Activated T-cell treated with anti-CD3 and anti-CD28 coated beads for 1 hour (primary cell): ENCODE results near the gene OR51M1.
"Not testable (repeated sequence)": the region's sequence is repeated elsewhere in the genome, so short reads cannot be mapped to it uniquely, and the experiment has no call there.

Source experiments
- DNase-seq: peaks from one replicate; pipeline ENCODE4 v3.0.0-alpha.2; 2020; ENCODE audit warnings: low read depth

Gene OR51M1, protein sequence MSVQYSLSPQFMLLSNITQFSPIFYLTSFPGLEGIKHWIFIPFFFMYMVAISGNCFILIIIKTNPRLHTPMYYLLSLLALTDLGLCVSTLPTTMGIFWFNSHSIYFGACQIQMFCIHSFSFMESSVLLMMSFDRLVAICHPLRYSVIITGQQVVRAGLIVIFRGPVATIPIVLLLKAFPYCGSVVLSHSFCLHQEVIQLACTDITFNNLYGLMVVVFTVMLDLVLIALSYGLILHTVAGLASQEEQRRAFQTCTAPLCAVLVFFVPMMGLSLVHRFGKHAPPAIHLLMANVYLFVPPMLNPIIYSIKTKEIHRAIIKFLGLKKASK

GRCh38 chr11:5383576-5383975 lies at the start of gene OR51M1:
Gene OR51M1, plus strand, starts transcription at chr11:5383812. Its CDS starts 5,587 bp downstream, at chr11:5389399.
- DNase-seq, result no peak

- no peak for DNase-seq
These were observed 48.4 kb upstream of the OR51M1 start for GRCh38 chr11:5335170-5335569.

- DNase-seq, result no peak
These were observed 47.3 kb upstream of the OR51M1 start for GRCh38 chr11:5336331-5336730.

- DNase-seq, result not testable (repeated sequence)
These were observed 46.4 kb upstream of the OR51M1 start for GRCh38 chr11:5337253-5337652.

- DNase-seq, result no peak
These were observed 43.8 kb upstream of the OR51M1 start for GRCh38 chr11:5339771-5340322.

- no peak for DNase-seq
These were observed 39.9 kb upstream of the OR51M1 start, which contains the start of gene OR51B5 for GRCh38 chr11:5343474-5344335. Gene OR51B5, minus strand, starts transcription at chr11:5343524. Its CDS starts 0 bp downstream, at chr11:5343524.

- DNase-seq, result no peak
These were observed 37.8 kb upstream of the OR51M1 start for GRCh38 chr11:5345831-5346230.

DNA sequence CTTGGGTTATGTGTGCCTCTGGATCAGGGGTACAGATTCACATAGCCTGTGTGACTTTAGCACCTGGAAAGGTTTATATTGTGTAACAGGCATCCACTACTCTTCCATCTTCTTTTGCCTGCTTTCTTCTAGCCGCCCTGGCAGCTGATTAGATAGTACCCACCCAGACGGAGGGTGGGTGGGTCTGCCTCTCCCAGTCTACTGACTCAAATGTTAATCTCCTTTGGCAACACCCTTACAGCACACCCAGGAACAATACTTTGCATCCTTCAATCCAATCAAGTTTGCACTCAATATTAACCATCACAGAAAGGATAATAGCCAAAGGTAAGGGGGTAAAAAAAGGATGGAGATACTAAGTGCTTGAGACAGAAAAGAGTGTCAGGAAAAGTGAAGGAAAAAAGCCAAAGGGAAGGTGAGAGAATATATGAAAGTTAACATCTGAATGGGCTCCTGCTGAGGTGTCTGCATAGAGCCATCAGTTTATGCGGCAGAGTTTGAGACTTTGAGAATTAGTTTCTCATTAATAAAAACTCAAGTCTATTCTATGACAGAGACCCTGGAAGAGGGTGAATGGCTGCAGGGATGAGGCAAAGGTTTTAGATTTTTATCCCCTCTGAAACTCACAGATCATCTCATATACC lies 34.9 kb upstream of the OR51M1 start:
- no peak for DNase-seq

DNA sequence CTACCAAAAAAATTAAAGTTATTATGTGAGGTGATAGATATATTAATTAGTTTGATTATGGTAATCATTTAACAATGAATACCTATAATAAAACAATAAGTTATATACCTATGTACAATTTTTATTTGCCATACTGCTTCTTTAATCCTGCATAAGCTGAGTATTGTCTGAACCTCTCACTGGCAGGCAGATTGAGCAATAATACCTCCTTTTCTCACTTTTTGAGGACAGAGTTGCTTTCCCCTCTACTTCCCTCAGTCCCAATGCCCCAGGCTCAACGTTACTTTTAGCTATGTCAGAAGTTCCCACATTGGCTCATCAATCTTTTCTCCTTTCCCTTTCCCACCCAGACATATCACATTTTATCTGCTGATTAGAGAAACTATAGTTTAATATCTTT lies 34.1 kb upstream of the OR51M1 start:
- DNase-seq, result no peak

DNA sequence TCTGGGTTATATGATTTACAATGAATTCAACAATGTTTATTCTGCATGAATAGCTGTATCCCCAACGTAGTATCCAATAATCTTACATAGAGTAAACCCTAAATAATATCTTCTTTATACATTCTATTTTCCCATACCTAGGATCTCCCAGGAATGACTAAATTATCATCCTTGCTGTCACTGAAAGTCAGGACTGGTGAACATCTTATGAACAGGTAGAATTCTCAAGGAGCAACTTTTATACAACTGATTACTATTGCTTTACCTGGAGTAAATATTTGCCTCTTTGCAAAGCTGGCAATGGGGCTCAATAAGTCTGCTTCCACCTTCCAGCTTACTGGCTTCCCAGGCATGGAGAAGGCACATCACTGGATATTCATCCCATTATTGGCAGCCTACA lies 32.4 kb upstream of the OR51M1 start, which contains the start of gene OR51B6:
Gene OR51B6, plus strand, starts transcription at position 301 of the 400 bp plus-strand sequence. Its CDS starts 0 bp downstream, at position 301.
- no peak for DNase-seq

DNA sequence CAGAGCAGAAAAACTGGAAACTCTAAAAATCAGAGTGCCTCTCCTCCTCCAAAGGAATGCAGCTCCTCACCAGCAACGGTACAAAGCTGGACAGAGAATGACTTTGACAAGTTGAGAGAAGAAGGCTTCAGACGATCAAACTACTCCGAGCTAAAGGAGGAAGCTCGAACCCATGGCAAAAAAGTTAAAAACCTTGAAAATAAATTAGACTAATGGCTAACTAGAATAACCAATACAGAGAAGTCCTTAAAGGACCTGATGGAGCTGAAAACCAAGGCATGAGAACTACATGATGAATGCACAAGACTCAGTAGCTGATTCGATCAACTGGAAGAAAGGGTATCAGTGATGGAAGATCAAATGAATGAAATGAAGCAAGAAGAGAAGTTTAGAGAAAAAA lies 27.6 kb upstream of the OR51M1 start:
- DNase-seq, result not testable (repeated sequence)

- DNase-seq, result no peak
These were observed 21.5 kb upstream of the OR51M1 start for GRCh38 chr11:5362017-5362625.

- DNase-seq, result no peak
These were observed 19.9 kb upstream of the OR51M1 start for GRCh38 chr11:5363679-5364078.

DNA sequence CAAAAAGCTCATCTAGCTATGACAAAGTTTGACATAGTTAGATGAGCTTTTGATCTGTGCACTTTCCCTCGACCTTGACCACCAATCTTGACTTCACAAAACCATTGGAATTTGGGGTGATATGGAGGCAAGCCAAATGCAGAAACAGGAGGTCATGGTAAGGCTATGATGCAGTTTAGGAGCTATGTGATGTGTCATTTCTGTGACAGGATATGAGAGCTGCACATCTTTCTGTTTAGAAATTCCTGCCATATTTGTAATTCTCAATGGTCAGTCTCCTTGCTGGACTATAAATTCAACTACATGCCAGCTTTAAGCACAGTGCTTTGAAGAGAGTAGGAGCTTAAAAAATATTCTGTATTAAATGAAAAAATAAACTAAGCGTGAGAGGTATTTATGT lies 19.4 kb upstream of the OR51M1 start:
- DNase-seq, result no peak

DNA sequence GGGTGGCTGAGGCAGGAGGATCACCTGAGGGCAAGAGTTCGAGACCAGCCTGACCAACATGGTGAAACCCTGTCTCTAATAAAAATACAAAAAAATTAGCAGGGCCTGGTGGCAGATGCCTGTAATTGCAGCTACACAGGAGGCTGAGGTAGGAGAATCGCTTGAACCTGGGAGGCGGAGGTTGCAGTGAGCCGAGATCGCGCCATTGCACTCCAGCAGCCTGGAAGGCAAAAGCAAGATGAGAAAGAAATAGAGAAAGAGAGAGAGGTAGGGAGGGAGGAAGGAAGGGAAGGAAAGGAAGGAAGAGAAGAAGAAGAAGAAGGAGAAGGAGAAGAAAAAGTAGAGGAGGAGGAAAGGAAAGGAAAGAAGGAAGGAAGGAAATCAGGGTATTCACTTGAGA lies 17.2 kb upstream of the OR51M1 start:
- DNase-seq, result not testable (repeated sequence)

DNA sequence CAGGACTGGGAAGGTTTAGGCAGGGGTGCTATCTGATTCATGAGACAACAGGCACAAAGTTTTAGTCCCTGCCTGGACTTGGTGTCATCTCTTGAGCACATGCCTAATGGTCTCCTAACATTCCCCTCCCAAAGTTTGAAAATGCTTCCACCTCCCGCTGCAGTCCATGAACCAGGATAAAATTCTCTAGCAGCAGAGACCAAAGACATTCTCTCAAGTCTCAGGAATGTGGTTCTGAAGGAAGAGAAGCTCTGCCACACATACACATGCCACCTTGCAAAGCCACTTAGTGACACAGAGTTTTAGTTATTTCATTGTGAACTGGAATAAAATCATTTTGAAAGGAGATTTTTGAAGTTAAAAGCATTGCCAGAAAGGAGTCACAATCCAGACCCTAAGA lies 16.8 kb upstream of the OR51M1 start:
- DNase-seq, result no peak

GRCh38 chr11:5367448-5368074 lies 16.1 kb upstream of the OR51M1 start:
- no peak for DNase-seq

- DNase-seq, result no peak
These were observed 15.0 kb upstream of the OR51M1 start for GRCh38 chr11:5368502-5369043.

GRCh38 chr11:5369789-5370188 lies 13.8 kb upstream of the OR51M1 start:
- DNase-seq, result no peak

DNA sequence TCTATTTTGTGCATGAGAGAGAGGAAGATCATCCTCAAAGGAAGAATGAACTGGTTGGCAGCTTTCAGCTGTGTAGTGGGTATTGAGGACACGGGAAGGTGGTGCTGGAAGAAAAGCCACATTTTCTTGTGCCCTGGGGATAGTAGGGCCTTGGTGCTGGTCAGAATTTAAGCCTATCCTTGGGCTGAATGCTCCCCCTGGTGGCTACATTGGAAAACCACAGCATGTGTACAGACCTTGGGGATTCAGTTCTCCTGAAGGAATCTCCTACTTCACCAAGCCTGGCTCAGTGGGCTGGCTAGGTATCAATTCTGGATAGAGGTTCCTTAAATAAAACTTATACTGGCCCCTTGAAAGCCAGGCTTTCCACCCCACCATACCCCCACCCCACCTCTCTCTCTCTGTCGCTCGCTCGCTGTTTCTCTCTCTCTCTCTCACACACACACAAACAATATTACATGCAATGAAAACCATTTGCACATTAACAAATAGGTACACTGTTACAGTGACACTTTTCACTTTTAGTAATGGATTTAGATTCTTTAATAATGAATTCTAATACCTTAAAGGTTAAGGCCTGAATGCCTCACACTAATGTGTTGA lies 2.8 kb upstream of the OR51M1 start:
- DNase-seq, result no peak

- no peak for DNase-seq
These were observed 723 bp downstream of the OR51M1 start for GRCh38 chr11:5384335-5384734.
